IMR-90 (cell line): Measurements from ENCODE around the gene FEM1B. TPM values are rescaled to one million over a fixed set of nuclear protein-coding genes. Genes with fewer than 3 reads are reported as not detected.

Source experiments
- ATAC-seq: fragments of 200-7000 bp; cut with Tn5 transposase; 2 replicates; pipeline ENCODE4 v1.9.1; 2020; ENCODE audit warnings: low read depth, mild to moderate bottlenecking, moderate library complexity
- BruUV-seq: library from RNA; stranded (reverse); fragments of 400-500 nt; replicated peaks from 2 replicates; lab custom pipeline; 2021; lab: Mats Ljungman, UMichigan
- CTCF ChIA-PET: fragments of 300-600 bp; formaldehyde crosslinking; extraction: SDS; loops from one replicate; lab custom pipeline; 2021; ENCODE audit warnings: antibody characterized with exemption; lab: Yijun Ruan, JAX
- POLR2A ChIA-PET: fragments of 300-600 bp; sonication (Branson Sonifier 250); formaldehyde crosslinking; loops from one replicate; lab custom pipeline; 2022; ENCODE audit warnings: antibody characterized with exemption; ENCODE audit not compliant: unreplicated experiment; lab: Charles Lee
- DNase-seq: peaks from one replicate; pipeline ENCODE4 v3.0.0; 2013
- H2AFZ ChIP-seq: replicated peaks from 2 replicates; pipeline ENCODE3; 2013; ENCODE audit warnings: low read length, mild to moderate bottlenecking; ENCODE audit not compliant: poor library complexity
- H2AK5ac ChIP-seq: 2 replicates; pipeline ENCODE4 v1.6.1; 2013; ENCODE audit warnings: low read depth, low read length, inconsistent platforms
- H2AK9ac ChIP-seq: replicated peaks from 2 replicates; pipeline ENCODE3; 2013; ENCODE audit warnings: mild to moderate bottlenecking, low read depth, low read length, moderate library complexity; ENCODE audit not compliant: poor library complexity
- H2BK120ac ChIP-seq: 2 replicates; pipeline ENCODE4 v1.6.1; 2013; ENCODE audit warnings: low read depth, low read length, inconsistent platforms
- H2BK15ac ChIP-seq: 3 replicates; pipeline ENCODE4 v1.6.1; 2013; ENCODE audit warnings: low read depth, low read length, inconsistent platforms
- H2BK20ac ChIP-seq: 2 replicates; pipeline ENCODE4 v1.6.1; 2013; ENCODE audit warnings: low read depth, mild to moderate bottlenecking, inconsistent platforms, low read length, moderate library complexity
- H2BK5ac ChIP-seq: 2 replicates; pipeline ENCODE4 v1.6.1; 2013; ENCODE audit warnings: mild to moderate bottlenecking, low read depth, low read length, inconsistent platforms; ENCODE audit not compliant: poor library complexity, severe bottlenecking
- H3K14ac ChIP-seq: replicated peaks from 2 replicates; pipeline ENCODE4 v1.6.1; 2013; ENCODE audit warnings: low read depth, low read length, inconsistent platforms
- H3K18ac ChIP-seq: 2 replicates; pipeline ENCODE4 v1.6.1; 2013; ENCODE audit warnings: low read depth, low read length, control low read depth
- H3K23ac ChIP-seq: 2 replicates; pipeline ENCODE4 v1.6.1; 2013; ENCODE audit warnings: low read depth, low read length, inconsistent platforms
- H3K27ac ChIP-seq: 2 replicates; pipeline ENCODE4 v1.5.1; 2013; ENCODE audit warnings: mild to moderate bottlenecking, control low read depth, low read length; ENCODE audit not compliant: insufficient read depth
- H3K27me3 ChIP-seq: 2 replicates; pipeline ENCODE4 v1.6.1; 2013; ENCODE audit warnings: low read length; ENCODE audit not compliant: control insufficient read depth, insufficient read depth
- H3K36me3 ChIP-seq: 2 replicates; pipeline ENCODE4 v1.6.1; 2013; ENCODE audit warnings: low read length, mixed read lengths; ENCODE audit not compliant: control insufficient read depth, insufficient read depth
- H3K4ac ChIP-seq: 2 replicates; pipeline ENCODE4 v1.6.1; 2013; ENCODE audit warnings: low read depth, low read length, inconsistent platforms
- H3K4me1 ChIP-seq: 2 replicates; pipeline ENCODE4 v1.6.1; 2013; ENCODE audit warnings: low read length, mixed read lengths; ENCODE audit not compliant: control insufficient read depth, insufficient read depth
- H3K4me2 ChIP-seq: 2 replicates; pipeline ENCODE4 v1.6.1; 2013; ENCODE audit warnings: low read depth, mild to moderate bottlenecking, control low read depth, low read length, moderate library complexity
- H3K4me3 ChIP-seq: 2 replicates; pipeline ENCODE4 v1.5.1; 2013; ENCODE audit warnings: low read depth, mild to moderate bottlenecking, control low read depth, low read length, moderate library complexity; ENCODE audit not compliant: insufficient read depth
- H3K56ac ChIP-seq: 2 replicates; pipeline ENCODE4 v1.6.1; 2013; ENCODE audit warnings: low read length, inconsistent platforms; ENCODE audit not compliant: insufficient read depth; ENCODE audit errors: extremely low read depth
- H3K79me1 ChIP-seq, 2 experiments: 2 replicates each; pipeline ENCODE4 v1.6.1; 2013; ENCODE audit warnings: low read length in 2 of 2, inconsistent platforms in 1 of 2, low read depth in 1 of 2
- H3K9ac ChIP-seq: 2 replicates; pipeline ENCODE4 v1.6.1; 2013; ENCODE audit warnings: low read depth, low read length, control low read depth
- H3K9me1 ChIP-seq: 2 replicates; pipeline ENCODE4 v1.6.1; 2013; ENCODE audit warnings: low read length, inconsistent platforms; ENCODE audit not compliant: insufficient read depth
- H3K9me3 ChIP-seq: 2 replicates; pipeline ENCODE4 v1.6.1; 2013; ENCODE audit warnings: low read length; ENCODE audit not compliant: control insufficient read depth, insufficient read depth
- H4K20me1 ChIP-seq: 2 replicates; pipeline ENCODE4 v1.6.1; 2013; ENCODE audit warnings: low read length, inconsistent platforms; ENCODE audit not compliant: insufficient read depth
- H4K5ac ChIP-seq: 2 replicates; pipeline ENCODE4 v1.6.1; 2013; ENCODE audit warnings: mild to moderate bottlenecking, low read depth, low read length, control low read depth
- H4K8ac ChIP-seq, 2 experiments: 2 replicates each; pipeline ENCODE4 v1.6.1; 2013; ENCODE audit warnings: low read depth in 2 of 2, low read length in 2 of 2, control low read depth in 1 of 2, inconsistent platforms in 1 of 2
- H4K91ac ChIP-seq: 2 replicates; pipeline ENCODE4 v1.6.1; 2013; ENCODE audit warnings: low read depth, low read length, inconsistent platforms; ENCODE audit not compliant: insufficient read depth
- BHLHE40 ChIP-seq: fragments of 150-350 bp; IDR thresholded peaks from 2 replicates; pipeline ENCODE4 v1.6.1; 2016; ENCODE audit warnings: mild to moderate bottlenecking, low read depth, low read length
- CEBPB ChIP-seq: IDR thresholded peaks from 2 replicates; pipeline ENCODE4 v1.6.1; 2012; ENCODE audit warnings: low read depth, low read length, improper control_type of control experiment
- CHD1 ChIP-seq: IDR thresholded peaks from 2 replicates; pipeline ENCODE4 v1.6.1; 2012; ENCODE audit warnings: low read depth, low read length, improper control_type of control experiment
- CTCF ChIP-seq: conservative IDR thresholded peaks from 2 replicates; pipeline ENCODE4 v1.5.1; 2012; ENCODE audit warnings: mild to moderate bottlenecking, low read depth, low read length, improper control_type of control experiment
- ELK1 ChIP-seq: fragments of 150-350 bp; IDR thresholded peaks from 2 replicates; pipeline ENCODE4 v1.6.1; 2016; ENCODE audit warnings: low read depth, mild to moderate bottlenecking, low read length, moderate library complexity, borderline replicate concordance
- FOS ChIP-seq: fragments of 150-350 bp; IDR thresholded peaks from 2 replicates; pipeline ENCODE4 v1.6.1; 2016; ENCODE audit warnings: low read depth, low read length
- MAFK ChIP-seq: IDR thresholded peaks from 2 replicates; pipeline ENCODE4 v1.6.1; 2012; ENCODE audit warnings: low read depth, low read length, improper control_type of control experiment
- MAZ ChIP-seq: IDR thresholded peaks from 2 replicates; pipeline ENCODE4 v1.6.1; 2012; ENCODE audit warnings: low read depth, mild to moderate bottlenecking, low read length, improper control_type of control experiment, moderate library complexity, borderline replicate concordance
- MXI1 ChIP-seq: IDR thresholded peaks from 2 replicates; pipeline ENCODE4 v1.6.1; 2012; ENCODE audit warnings: low read depth, mild to moderate bottlenecking, low read length, moderate library complexity, borderline replicate concordance
- NFE2L2 ChIP-seq: fragments of 150-350 bp; IDR thresholded peaks from 2 replicates; pipeline ENCODE4 v1.6.1; 2016; ENCODE audit warnings: low read depth, mild to moderate bottlenecking, low read length
- POLR2A ChIP-seq: IDR thresholded peaks from 2 replicates; pipeline ENCODE4 v1.6.1; 2012; ENCODE audit warnings: mild to moderate bottlenecking, low read depth, low read length
- RAD21 ChIP-seq: IDR thresholded peaks from 2 replicates; pipeline ENCODE4 v1.6.1; 2012; ENCODE audit warnings: low read length, improper control_type of control experiment
- RCOR1 ChIP-seq: IDR thresholded peaks from 2 replicates; pipeline ENCODE4 v1.6.1; 2012; ENCODE audit warnings: mild to moderate bottlenecking, low read length, improper control_type of control experiment; ENCODE audit not compliant: insufficient replicate concordance
- RFX5 ChIP-seq: IDR thresholded peaks from 2 replicates; pipeline ENCODE4 v1.8.0; 2012; ENCODE audit warnings: low read depth, mild to moderate bottlenecking, low read length, moderate library complexity
- SMC3 ChIP-seq: fragments of 150-350 bp; IDR thresholded peaks from 2 replicates; pipeline ENCODE4 v1.6.1; 2016; ENCODE audit warnings: low read depth, mild to moderate bottlenecking, antibody characterized with exemption, low read length, moderate library complexity
- USF2 ChIP-seq: fragments of 150-350 bp; IDR thresholded peaks from 2 replicates; pipeline ENCODE4 v1.6.1; 2017; ENCODE audit warnings: mild to moderate bottlenecking, antibody characterized with exemption, low read length, low read depth
- WGBS, 2 experiments: methylation state at CpG; one replicate each; pipeline versions ENCODE4 v1.1.5 to v1.1.7; 2013; ENCODE audit warnings: missing lambda C conversion rate in 2 of 2; ENCODE audit not compliant: insufficient read length in 1 of 2; ENCODE audit errors: extremely low coverage in 2 of 2; 5-methylcytosine and 5-hydroxymethylcytosine counted together
- dilution Hi-C: fragments of 300-500 bp; cut with HindIII; formaldehyde crosslinking; loops from one replicate; pipeline ENCODE4 v1.14.3; 2018; ENCODE audit warnings: low sequenced_read_pairs; ENCODE audit not compliant: unreplicated experiment
- in situ Hi-C: fragments of 300-500 bp; cut with MboI; formaldehyde crosslinking; loops from 3 replicates; pipeline ENCODE4 v1.14.3; 2019; ENCODE audit warnings: low sequenced_read_pairs, inconsistent platforms, mixed read lengths
- intact Hi-C: fragments of 100-400 bp; cut with micrococcal nuclease; formaldehyde crosslinking; loops from 2 replicates; pipeline ENCODE4 v1.10.0; 2022
- polyA plus RNA-seq, 3 experiments: library from polyadenylated mRNA; depleted of rRNA; stranded (reverse); fragments of >200 nt; gene quantifications; 2 replicates each; pipeline ENCODE4 v1.2.3, GENCODE V29; 2012; ENCODE audit warnings: low replicate concordance in 1 of 3
- total RNA-seq: library from RNA; depleted of rRNA; stranded (reverse); fragments of >200 nt; gene quantifications from 2 replicates; pipeline ENCODE4 v1.2.3, GENCODE V29; 2012

The FEM1B gene
- total and polyA plus RNA-seq, 2 of the 4 experiments (the other 2 are of a cell fraction): 16.9 to 51.4 TPM

- Histone ChIP-seq H3K27me3 (no peaks in the 10 kb centered on the region), H3K18ac (no peak overlapping the region), H2AK9ac (no peak overlapping the region), H2BK20ac (no peak overlapping the region), H3K4me2 (no peak overlapping the region), H4K91ac (no peak overlapping the region), H3K9me3 (peaks cover 4% of the 10 kb centered on the region), H3K36me3 (no peaks in the 10 kb centered on the region), H3K79me1 (no peaks in the 10 kb centered on the region), H3K56ac (no peak overlapping the region), H3K4me1 (no peaks in the 10 kb centered on the region; the same call in 1 of the 2 replicates), H3K14ac (no peak overlapping the region), H3K9me1 (no peaks in the 10 kb centered on the region), H3K9ac (no peak overlapping the region), H3K23ac (no peak overlapping the region), H4K20me1 (no peaks in the 10 kb centered on the region), H2BK120ac (no peak overlapping the region), H2AK5ac (no peak overlapping the region), H4K8ac (no peak overlapping the region), H3K4me3 (no peak overlapping the region), H3K27ac (no peak overlapping the region), H3K4ac (no peak overlapping the region), H4K5ac (no peak overlapping the region), H2AFZ (no peak overlapping the region), H2BK5ac (no peak overlapping the region), H2BK15ac (no peak overlapping the region)
- intact Hi-C loops: loop anchor here (5.0 kb wide), 1 partner anchor 493 kb away; no protein-coding TSS in a partner anchor
- POLR2A ChIA-PET: no interaction called here
- TF ChIP-seq MAZ (no peak), SMC3 (no peak), BHLHE40 (no peak), RCOR1 (no peak), NFE2L2 (no peak), MXI1 (no peak), USF2 (no peak), CHD1 (no peak), CEBPB (no peak), MAFK (no peak), POLR2A (no peak), FOS (no peak), RFX5 (no peak), RAD21 (no peak), CTCF (no peak), ELK1 (no peak)
- ATAC-seq: no peak
- dilution Hi-C loops: no loop called here
- CTCF ChIA-PET: interaction anchor here (0.7 kb wide), 1 partner anchor 633 kb away, joined by 4 read pairs; no protein-coding TSS in a partner anchor
- no TSS peak for BruUV-seq
- no CpG with 5 or more reads among the region's 1 CpG for WGBS, 2 experiments
- DNase-seq: no peak
- in situ Hi-C loops: no loop called here
Observed at GRCh38 chr15:68244235-68244634, 33.3 kb upstream of the FEM1B start.
